MV-4-11 (cell line): ENCODE measurements around the gene TCIRG1.

Source experiments
- DNase-seq: peaks from one replicate; lab custom pipeline; 2025; lab: John Stamatoyannopoulos, UW

TCIRG1 gene

GRCh38 chr11:68051191-68052136 lies 12.6 kb downstream of the TCIRG1 start:
- no peak for DNase-seq

GRCh38 chr11:68052137-68052873 lies 13.5 kb downstream of the TCIRG1 start:
- no peak for DNase-seq

DNA sequence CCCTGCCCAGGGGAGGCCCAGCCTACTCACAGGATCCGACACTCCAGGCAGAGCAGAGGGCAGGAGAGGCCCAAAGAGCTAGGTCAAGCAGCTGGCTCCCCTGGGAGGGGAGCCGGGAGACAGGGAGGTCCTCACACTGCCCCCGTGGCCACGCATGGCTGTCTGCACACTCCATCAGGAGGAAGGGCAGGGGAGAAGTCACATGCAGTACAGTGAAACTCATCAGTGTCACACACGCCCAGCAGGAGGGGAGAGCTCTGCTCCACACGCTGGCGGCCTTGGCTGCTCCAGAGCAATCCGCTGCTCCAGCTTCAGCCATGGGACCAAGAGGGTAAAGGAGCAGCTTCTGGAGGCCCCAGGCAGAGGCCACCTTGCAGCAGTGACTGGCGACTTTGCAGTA lies 14.3 kb downstream of the TCIRG1 start:
- DNase-seq = no peak

GRCh38 chr11:68053981-68054812 lies 15.4 kb downstream of the TCIRG1 start:
- DNase-seq = no peak

- no peak for DNase-seq
These were observed 17.8 kb downstream of the TCIRG1 start for GRCh38 chr11:68056317-68057285.

GRCh38 chr11:68057807-68058206 lies 19.0 kb downstream of the TCIRG1 start:
- no peak for DNase-seq

DNA sequence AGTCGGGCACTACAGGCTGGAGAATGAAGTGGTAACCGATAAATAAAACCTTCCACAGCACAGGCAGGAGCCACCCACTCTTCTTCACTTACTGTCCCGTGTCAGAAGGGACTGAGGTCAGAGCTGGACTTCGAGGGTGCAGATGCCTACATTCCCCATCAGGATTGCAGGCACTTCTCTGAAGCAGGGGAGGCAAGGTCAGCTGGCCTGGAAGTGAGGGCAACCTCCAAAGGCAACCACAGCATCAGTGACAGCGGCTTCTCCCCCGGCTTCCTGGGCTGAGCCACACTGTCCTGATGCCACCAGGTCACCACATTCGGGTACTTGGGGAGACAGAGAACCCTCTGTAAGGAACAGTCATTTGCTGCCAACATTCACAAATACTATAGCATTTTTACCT lies 22.7 kb downstream of the TCIRG1 start:
- no peak for DNase-seq

DNA sequence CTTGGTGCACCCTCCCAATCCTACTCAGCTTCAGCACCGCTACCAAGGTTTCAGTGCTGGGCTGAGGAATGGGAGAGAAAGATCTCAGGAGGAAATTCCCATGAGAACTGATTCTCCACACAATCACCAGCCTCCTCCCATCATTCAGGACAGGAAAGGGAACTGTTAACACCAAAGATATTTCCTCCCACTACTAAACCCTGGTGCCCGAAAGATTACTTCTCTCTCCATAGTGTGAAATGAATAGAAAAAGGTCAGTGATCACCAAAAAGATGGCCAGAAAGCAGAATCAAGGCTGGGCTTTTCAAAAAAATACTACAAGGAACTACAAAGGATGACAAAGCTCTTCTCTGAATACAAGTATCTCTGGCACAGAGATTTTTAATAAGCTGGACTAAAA lies 26.1 kb downstream of the TCIRG1 start:
- DNase-seq = no peak

- no peak for DNase-seq
These were observed 27.0 kb downstream of the TCIRG1 start for GRCh38 chr11:68065841-68066240.

- no peak for DNase-seq
These were observed 27.9 kb downstream of the TCIRG1 start for GRCh38 chr11:68066742-68067141.

GRCh38 chr11:68067991-68068390 lies 29.2 kb downstream of the TCIRG1 start:
- no peak for DNase-seq

GRCh38 chr11:68071281-68072048 lies 32.6 kb downstream of the TCIRG1 start:
- no peak for DNase-seq

DNA sequence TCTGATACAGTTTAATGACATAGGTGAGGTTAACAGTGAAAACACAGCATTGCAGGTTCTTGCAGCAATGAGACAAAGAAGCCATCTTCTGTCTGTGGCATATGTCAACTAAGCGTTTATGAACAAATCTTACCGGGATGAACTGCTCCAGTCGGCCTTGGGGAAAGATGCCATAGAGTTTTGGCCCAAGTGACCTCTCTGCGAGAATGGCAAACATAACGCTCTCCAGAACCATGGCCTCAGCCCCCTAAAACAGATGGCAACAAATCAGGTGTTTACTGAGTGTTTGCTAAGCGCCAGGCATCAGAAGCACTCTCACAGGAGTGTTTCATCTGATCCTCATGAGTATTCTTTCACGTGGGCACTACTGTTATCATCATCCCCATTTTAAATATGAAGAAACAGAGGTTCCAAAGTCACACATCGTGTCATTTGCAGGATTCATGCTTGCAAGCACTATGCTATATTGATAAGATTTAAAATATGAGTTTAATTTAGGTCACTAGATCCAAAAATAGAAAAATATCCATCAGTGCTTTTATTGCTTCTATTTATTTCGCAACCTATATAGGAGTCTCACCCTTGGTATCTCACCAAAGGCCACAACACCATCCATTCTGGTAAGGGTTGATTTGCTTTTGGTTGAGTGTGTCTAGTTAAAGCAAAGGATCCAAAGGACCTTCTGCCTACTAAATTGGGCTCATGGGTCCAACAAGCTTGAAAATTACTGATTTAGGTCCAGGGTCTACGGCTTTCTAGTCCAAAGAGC lies 35.9 kb downstream of the TCIRG1 start:
- DNase-seq = no peak

GRCh38 chr11:68076371-68077042 lies 37.7 kb downstream of the TCIRG1 start:
- no peak for DNase-seq

DNA sequence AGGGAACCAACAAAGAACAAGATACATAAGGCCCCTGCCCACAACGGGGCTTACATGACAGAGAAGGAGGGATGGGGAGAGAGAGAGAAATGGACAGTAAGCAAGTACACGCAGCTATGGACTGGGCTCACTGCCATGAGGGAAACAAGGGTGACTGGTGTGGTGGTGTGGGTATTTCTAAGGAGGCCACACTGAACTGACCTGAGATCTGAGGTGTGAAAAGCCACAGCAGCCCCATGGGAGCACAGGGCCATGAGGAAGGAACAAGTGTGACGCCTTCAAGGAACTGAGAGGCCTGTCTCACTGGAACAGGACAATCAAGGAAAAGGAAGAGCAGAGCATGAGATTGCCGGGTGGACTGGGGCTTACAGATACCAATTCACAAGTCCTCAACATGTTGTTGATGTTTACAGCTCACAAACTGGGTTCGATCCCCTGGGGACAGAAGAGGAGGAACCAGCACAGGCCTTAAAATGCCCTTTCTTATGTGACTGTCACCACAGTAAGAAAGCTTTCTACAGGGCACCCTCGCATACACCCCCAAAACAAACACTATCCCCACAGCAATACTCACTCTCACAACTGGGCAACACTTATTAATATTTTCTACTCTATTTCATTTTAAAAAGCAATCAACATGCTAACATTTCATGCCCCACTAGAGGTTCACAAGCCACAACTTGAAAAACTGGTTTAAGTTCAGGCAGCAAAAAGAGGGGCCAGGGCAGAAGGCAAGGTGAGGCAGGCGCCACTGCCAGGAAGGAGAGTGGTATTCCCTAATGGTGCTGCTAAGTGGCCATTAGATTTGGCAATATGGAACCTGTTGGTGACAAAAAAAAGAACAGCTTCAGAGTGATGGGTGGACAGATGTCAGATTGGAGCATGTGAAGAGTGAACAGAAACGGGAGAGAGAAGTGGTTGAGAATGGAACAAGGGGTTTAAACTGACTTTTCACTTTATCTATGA lies 39.1 kb downstream of the TCIRG1 start:
- no peak for DNase-seq

GRCh38 chr11:68080860-68081259 lies 42.0 kb downstream of the TCIRG1 start:
- DNase-seq = no peak

- no peak for DNase-seq
These were observed 42.9 kb downstream of the TCIRG1 start for GRCh38 chr11:68081691-68082090.

DNA sequence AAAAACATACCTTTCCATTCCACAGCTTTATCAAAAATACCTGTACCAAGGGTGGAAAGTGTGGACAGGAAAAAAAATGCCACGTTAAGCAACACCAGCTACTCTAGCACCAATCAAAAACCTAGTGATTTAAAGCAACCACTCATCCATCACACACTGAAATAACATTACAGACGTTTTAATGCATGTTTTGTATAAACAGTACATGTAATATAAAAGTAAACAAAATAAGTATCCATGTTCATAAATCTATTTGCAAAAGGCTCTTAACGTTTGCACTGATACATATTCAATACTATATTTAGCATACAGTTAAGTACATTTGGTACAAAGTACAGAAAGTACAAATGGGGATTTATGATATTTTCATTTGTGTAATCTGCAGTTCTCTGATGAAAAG lies 43.7 kb downstream of the TCIRG1 start:
- no peak for DNase-seq
